MCF 10A (cell line): ENCODE results near the gene AP1G2. TPM values are rescaled to one million over a fixed set of nuclear protein-coding genes. Genes with fewer than 3 reads are reported as not detected.

Experiments
- BruUV-seq: library from RNA; stranded (reverse); fragments of 400-500 nt; replicated peaks from 2 replicates; lab custom pipeline; 2021; lab: Mats Ljungman, UMichigan
- CTCF ChIA-PET: fragments of 300-600 bp; sonication (Branson Sonifier 250); formaldehyde crosslinking; extraction: SDS; loops from one replicate; lab custom pipeline; 2021; ENCODE audit warnings: antibody characterized with exemption, inconsistent platforms; lab: Yijun Ruan, JAX
- POLR2A ChIA-PET: fragments of 300-600, 350-650 bp; sonication (Branson Sonifier 250); formaldehyde crosslinking; extraction: SDS; loops from one replicate; lab custom pipeline; 2020; ENCODE audit warnings: antibody characterized with exemption, inconsistent platforms; lab: Yijun Ruan, JAX
- DNase-seq: peaks from one replicate; pipeline ENCODE4 v3.0.0-alpha.2; 2018; ENCODE audit not compliant: unreplicated experiment
- H3K27ac Mint-ChIP-seq: one replicate; pipeline ENCODE4 v1.8.0; 2022; ENCODE audit warnings: mild to moderate bottlenecking, low read depth, mixed read lengths; ENCODE audit not compliant: unreplicated experiment
- H3K27me3 Mint-ChIP-seq: one replicate; pipeline ENCODE4 v1.8.0; 2022; ENCODE audit warnings: mixed read lengths; ENCODE audit not compliant: insufficient read depth, unreplicated experiment
- H3K36me3 Mint-ChIP-seq: one replicate; pipeline ENCODE4 v1.8.0; 2022; ENCODE audit warnings: mild to moderate bottlenecking, moderate library complexity, mixed read lengths; ENCODE audit not compliant: insufficient read depth, unreplicated experiment
- H3K4me1 Mint-ChIP-seq: one replicate; pipeline ENCODE4 v1.8.0; 2022; ENCODE audit warnings: mixed read lengths; ENCODE audit not compliant: insufficient read depth, unreplicated experiment
- H3K4me3 Mint-ChIP-seq: one replicate; pipeline ENCODE4 v1.8.0; 2022; ENCODE audit warnings: mild to moderate bottlenecking, moderate library complexity, mixed read lengths; ENCODE audit not compliant: unreplicated experiment
- H3K9me3 Mint-ChIP-seq: one replicate; pipeline ENCODE4 v1.8.0; 2022; ENCODE audit warnings: mixed read lengths; ENCODE audit not compliant: unreplicated experiment
- CTCF ChIP-seq: fragments of 200-600 bp; IDR thresholded peaks from one replicate; pipeline ENCODE4 v1.8.0; 2022; ENCODE audit warnings: antibody characterized with exemption, mild to moderate bottlenecking; ENCODE audit not compliant: unreplicated experiment
- intact Hi-C: fragments of 100-400 bp; cut with micrococcal nuclease; formaldehyde crosslinking; loops from 2 replicates; pipeline ENCODE4 v1.14.1; 2022
- total RNA-seq: library from RNA; stranded (reverse); gene quantifications from 2 replicates; pipeline ENCODE4 v1.2.3, GENCODE V29; 2022

The AP1G2 gene
- total RNA-seq, 1 experiment from 2014 or later = 89.2 TPM

GRCh38 chr14:23573384-23574015, 5.9 kb upstream of the AP1G2 start:
- H3K4me3 Mint-ChIP-seq = no peak overlapping the region
- peaks cover 22% of the 10 kb centered on the region for H3K4me1 Mint-ChIP-seq
- H3K36me3 Mint-ChIP-seq = no peaks in the 10 kb centered on the region
- DNase-seq = no peak
- ChIA-PET CTCF (interaction anchor here (0.6 to 7.6 kb wide), 6 partner anchors 14 to 543 kb away, joined by 3 to 57 read pairs (median 4); no protein-coding TSS in a partner anchor), POLR2A (no interaction called here)
- TF ChIP-seq CTCF = no peak
- peaks cover 20% of the 10 kb centered on the region for H3K27me3 Mint-ChIP-seq
- intact Hi-C loops = no loop called here
- no peak overlapping the region for H3K27ac Mint-ChIP-seq
- no TSS peak for BruUV-seq
- no peaks in the 10 kb centered on the region for H3K9me3 Mint-ChIP-seq

- POLR2A ChIA-PET = no interaction called here
- H3K27ac Mint-ChIP-seq = no peak overlapping the region
- no peak for TF ChIP-seq CTCF
- peaks cover 29% of the 10 kb centered on the region for H3K4me1 Mint-ChIP-seq
- no peaks in the 10 kb centered on the region for H3K36me3 Mint-ChIP-seq
- no peak for DNase-seq
- H3K27me3 Mint-ChIP-seq = peaks cover 13% of the 10 kb centered on the region
- CTCF ChIA-PET = interaction anchor here (0.6 to 7.6 kb wide), 5 partner anchors 14 to 544 kb away, joined by 3 to 57 read pairs (median 4); no protein-coding TSS in a partner anchor
- intact Hi-C loops = no loop called here
- BruUV-seq = no TSS peak
- no peaks in the 10 kb centered on the region for H3K9me3 Mint-ChIP-seq
- H3K4me3 Mint-ChIP-seq = no peak overlapping the region
These were observed 5.2 kb upstream of the AP1G2 start for GRCh38 chr14:23572836-23573235.

GRCh38 chr14:23572524-23572828, 4.9 kb upstream of the AP1G2 start:
- ChIA-PET POLR2A (interaction anchor here (0.6 kb wide), 3 partner anchors 300 to 659 kb away, joined by 3 read pairs; no protein-coding TSS in a partner anchor), CTCF (interaction anchor here (1.0 to 7.6 kb wide), 3 partner anchors 13 to 338 kb away, joined by 3 to 57 read pairs (median 3); no protein-coding TSS in a partner anchor)
- peaks cover 31% of the 10 kb centered on the region for H3K4me1 Mint-ChIP-seq
- H3K36me3 Mint-ChIP-seq = no peaks in the 10 kb centered on the region
- intact Hi-C loops = no loop called here
- H3K9me3 Mint-ChIP-seq = no peaks in the 10 kb centered on the region
- H3K27me3 Mint-ChIP-seq = peaks cover 13% of the 10 kb centered on the region
- no peak overlapping the region for H3K27ac Mint-ChIP-seq
- BruUV-seq = no TSS peak
- no peak for TF ChIP-seq CTCF
- no peak overlapping the region for H3K4me3 Mint-ChIP-seq
- no peak for DNase-seq

GRCh38 chr14:23571701-23572523, 4.3 kb upstream of the AP1G2 start:
- H3K4me1 Mint-ChIP-seq = peaks cover 31% of the 10 kb centered on the region
- H3K27ac Mint-ChIP-seq = no peak overlapping the region
- ChIA-PET CTCF (interaction anchor here (0.5 to 7.6 kb wide), 5 partner anchors 13 to 552 kb away, joined by 3 to 57 read pairs (median 3); no protein-coding TSS in a partner anchor), POLR2A (interaction anchor here (0.6 kb wide), 3 partner anchors 300 to 659 kb away, joined by 3 read pairs; no protein-coding TSS in a partner anchor)
- peaks cover 10% of the 10 kb centered on the region for H3K27me3 Mint-ChIP-seq
- no peaks in the 10 kb centered on the region for H3K36me3 Mint-ChIP-seq
- H3K4me3 Mint-ChIP-seq = no peak overlapping the region
- BruUV-seq = no TSS peak
- TF ChIP-seq CTCF = no peak
- intact Hi-C loops = no loop called here
- H3K9me3 Mint-ChIP-seq = no peaks in the 10 kb centered on the region
- no peak for DNase-seq
